Mammary epithelial cell (primary cell): ENCODE data around the gene MRC2.

Experiments used
- EZH2 ChIP-seq: IDR thresholded peaks from 2 replicates; pipeline ENCODE4 v1.6.1; 2012; ENCODE audit warnings: low read length, inconsistent platforms, borderline replicate concordance
- TF ChIP-seq, protein P1 (sequence below), 2 donors: IDR thresholded peaks in 1 of 2; conservative IDR thresholded peaks in 1 of 2; 2 replicates each; pipeline ENCODE4 v1.5.1; 2011 to 2012; ENCODE audit warnings: inconsistent platforms in 2 of 2, low read length in 2 of 2, mild to moderate bottlenecking in 2 of 2, control low read depth in 1 of 2, low read depth in 1 of 2; ENCODE audit not compliant: insufficient read depth in 1 of 2; ENCODE audit errors: extremely low read depth in 1 of 2

DNA sequence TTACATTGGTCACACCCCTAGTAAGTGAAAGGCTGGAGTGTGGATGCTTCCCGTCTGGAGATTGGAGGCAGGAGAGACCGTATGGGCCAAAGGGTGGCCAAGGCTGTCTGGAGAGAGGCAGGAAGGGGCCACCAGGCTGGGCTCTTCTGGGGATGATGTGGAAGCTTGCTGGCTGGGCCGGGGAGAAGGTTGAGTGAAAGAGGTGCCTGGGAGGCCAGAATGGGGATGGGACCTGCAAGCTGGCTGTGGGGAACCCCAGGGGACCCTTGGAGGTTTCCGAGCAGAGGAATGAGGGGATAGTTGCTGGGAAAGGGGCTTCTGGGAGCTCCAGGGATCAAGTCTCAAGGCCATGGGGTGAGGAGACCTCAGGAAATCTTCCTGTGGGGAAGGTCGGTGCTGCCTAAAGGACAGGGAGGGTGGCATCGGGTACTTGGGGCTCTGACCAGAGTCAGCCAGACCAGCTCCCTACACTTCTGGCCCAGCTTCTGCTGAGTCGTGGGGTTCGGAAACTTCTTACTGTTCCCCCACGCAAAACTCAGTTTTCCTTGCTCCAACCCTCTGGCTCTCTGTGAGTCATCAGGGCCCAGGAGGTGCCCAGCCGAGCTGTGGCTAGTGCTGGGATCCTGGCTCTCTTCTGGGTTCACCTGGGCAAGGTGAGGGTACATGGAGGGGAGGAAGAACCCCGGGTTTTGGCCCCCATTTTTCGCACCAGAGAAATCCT is 3.1 kb downstream of the MRC2 start:
- TF ChIP-seq, protein P1, sequence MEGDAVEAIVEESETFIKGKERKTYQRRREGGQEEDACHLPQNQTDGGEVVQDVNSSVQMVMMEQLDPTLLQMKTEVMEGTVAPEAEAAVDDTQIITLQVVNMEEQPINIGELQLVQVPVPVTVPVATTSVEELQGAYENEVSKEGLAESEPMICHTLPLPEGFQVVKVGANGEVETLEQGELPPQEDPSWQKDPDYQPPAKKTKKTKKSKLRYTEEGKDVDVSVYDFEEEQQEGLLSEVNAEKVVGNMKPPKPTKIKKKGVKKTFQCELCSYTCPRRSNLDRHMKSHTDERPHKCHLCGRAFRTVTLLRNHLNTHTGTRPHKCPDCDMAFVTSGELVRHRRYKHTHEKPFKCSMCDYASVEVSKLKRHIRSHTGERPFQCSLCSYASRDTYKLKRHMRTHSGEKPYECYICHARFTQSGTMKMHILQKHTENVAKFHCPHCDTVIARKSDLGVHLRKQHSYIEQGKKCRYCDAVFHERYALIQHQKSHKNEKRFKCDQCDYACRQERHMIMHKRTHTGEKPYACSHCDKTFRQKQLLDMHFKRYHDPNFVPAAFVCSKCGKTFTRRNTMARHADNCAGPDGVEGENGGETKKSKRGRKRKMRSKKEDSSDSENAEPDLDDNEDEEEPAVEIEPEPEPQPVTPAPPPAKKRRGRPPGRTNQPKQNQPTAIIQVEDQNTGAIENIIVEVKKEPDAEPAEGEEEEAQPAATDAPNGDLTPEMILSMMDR (conservative IDR thresholded peaks at IDR 0.05 in 1 of 2, IDR thresholded peaks at IDR 0.05 in 1 of 2; ENCODE audit: extremely low read depth in 1 of 2, insufficient read depth in 1 of 2, low read depth in 1 of 2, low read length in 2 of 2) = no peak
- no peak for TF ChIP-seq EZH2
